Neuronal stem cell (in vitro differentiated cells): ENCODE measurements around the gene CNGA4.

Experiments
- DNase-seq: peaks from one replicate; pipeline ENCODE4 v3.0.0-alpha.2; 2013; ENCODE audit warnings: low spot score
- H2AFZ ChIP-seq: one replicate; pipeline ENCODE4 v1.6.1; 2013; ENCODE audit warnings: mild to moderate bottlenecking, low read length, inconsistent platforms
- H2AK5ac ChIP-seq: 2 replicates; pipeline ENCODE4 v1.6.1; 2013; ENCODE audit warnings: low read depth, mild to moderate bottlenecking, inconsistent platforms, low read length, moderate library complexity, mixed read lengths
- H2BK120ac ChIP-seq: 2 replicates; pipeline ENCODE4 v1.6.1; 2013; ENCODE audit warnings: low read depth, mild to moderate bottlenecking, inconsistent platforms, low read length, moderate library complexity, mixed read lengths
- H2BK12ac ChIP-seq: one replicate; pipeline ENCODE4 v1.6.1; 2013; ENCODE audit warnings: low read length, inconsistent platforms
- H2BK15ac ChIP-seq: 2 replicates; pipeline ENCODE4 v1.6.1; 2013; ENCODE audit warnings: mild to moderate bottlenecking, low read length, inconsistent platforms, mixed read lengths
- H2BK5ac ChIP-seq: one replicate; pipeline ENCODE4 v1.6.1; 2013; ENCODE audit warnings: inconsistent platforms, mild to moderate bottlenecking, low read length, moderate library complexity
- H3K14ac ChIP-seq: one replicate; pipeline ENCODE4 v1.6.1; 2013; ENCODE audit warnings: low read length, inconsistent platforms
- H3K18ac ChIP-seq: 2 replicates; pipeline ENCODE4 v1.6.1; 2013; ENCODE audit warnings: low read length, inconsistent platforms
- H3K23ac ChIP-seq: 2 replicates; pipeline ENCODE4 v1.6.1; 2013; ENCODE audit warnings: low read depth, mild to moderate bottlenecking, mixed read lengths, low read length, inconsistent platforms; ENCODE audit not compliant: poor library complexity
- H3K27ac ChIP-seq: replicated peaks from 3 replicates; pipeline ENCODE4 v1.5.1; 2013; ENCODE audit warnings: low read length, inconsistent platforms
- H3K27me3 ChIP-seq, 3 experiments: 2 replicates each; pipeline ENCODE4 v1.6.1; 2013; ENCODE audit warnings: low read length in 3 of 3, mild to moderate bottlenecking in 2 of 3, inconsistent platforms in 1 of 3, low read depth in 1 of 3, mixed read lengths in 1 of 3, moderate library complexity in 1 of 3; ENCODE audit not compliant: control insufficient read depth in 3 of 3, insufficient read depth in 3 of 3
- H3K36me3 ChIP-seq, 2 donors: replicated peaks in 1 of 2; 2 replicates each; pipeline ENCODE4 v1.6.1; 2013; ENCODE audit warnings: low read length in 2 of 2; ENCODE audit not compliant: control insufficient read depth in 2 of 2, insufficient read depth in 2 of 2
- H3K4ac ChIP-seq: 2 replicates; pipeline ENCODE4 v1.6.1; 2013; ENCODE audit warnings: inconsistent platforms, mild to moderate bottlenecking, low read length, moderate library complexity
- H3K4me1 ChIP-seq, 2 donors: 1 replicate in 1 of 2; 2 replicates in 1 of 2; pipeline ENCODE4 v1.6.1; 2013; ENCODE audit warnings: low read length in 2 of 2, low read depth in 1 of 2; ENCODE audit not compliant: control insufficient read depth in 2 of 2, insufficient read depth in 1 of 2
- H3K4me2 ChIP-seq: one replicate; pipeline ENCODE4 v1.6.1; 2013; ENCODE audit warnings: mild to moderate bottlenecking, low read length, inconsistent platforms; ENCODE audit not compliant: insufficient read depth, poor library complexity, severe bottlenecking
- H3K4me3 ChIP-seq, 2 donors: 2 replicates each; pipeline ENCODE4 v1.5.1; 2013; ENCODE audit warnings: low read length in 2 of 2, mild to moderate bottlenecking in 2 of 2, inconsistent platforms in 1 of 2, moderate library complexity in 1 of 2
- H3K79me1 ChIP-seq: one replicate; pipeline ENCODE4 v1.6.1; 2013; ENCODE audit warnings: low read depth, mild to moderate bottlenecking, inconsistent platforms, low read length, moderate library complexity
- H3K9ac ChIP-seq: one replicate; pipeline ENCODE4 v1.6.1; 2013; ENCODE audit warnings: mild to moderate bottlenecking, low read depth, low read length, inconsistent platforms; ENCODE audit not compliant: poor library complexity
- H3K9me3 ChIP-seq, 2 donors: replicated peaks in 1 of 2; 2 replicates each; pipeline versions ENCODE3 to v1.6.1; 2013; ENCODE audit warnings: low read length in 2 of 2, mild to moderate bottlenecking in 2 of 2, inconsistent platforms in 1 of 2, low read depth in 1 of 2, mixed read lengths in 1 of 2, moderate library complexity in 1 of 2; ENCODE audit not compliant: control insufficient read depth in 2 of 2, insufficient read depth in 1 of 2
- H4K8ac ChIP-seq: one replicate; pipeline ENCODE4 v1.6.1; 2013; ENCODE audit warnings: low read depth, mild to moderate bottlenecking, inconsistent platforms, low read length, moderate library complexity
- H4K91ac ChIP-seq: one replicate; pipeline ENCODE4 v1.6.1; 2013; ENCODE audit warnings: low read length, low read depth, mild to moderate bottlenecking, inconsistent platforms; ENCODE audit not compliant: poor library complexity
- WGBS, 2 donors: extraction: QIAGEN DNeasy Blood & Tissue Kit; methylation state at CpG; one replicate each; pipeline ENCODE4 v1.1.7; 2013; ENCODE audit warnings: missing lambda C conversion rate in 2 of 2, mixed read lengths in 1 of 2; ENCODE audit not compliant: insufficient read length in 2 of 2, insufficient replicate concordance in 1 of 2; ENCODE audit errors: extremely low coverage in 2 of 2; 5-methylcytosine and 5-hydroxymethylcytosine counted together

Gene CNGA4

DNA sequence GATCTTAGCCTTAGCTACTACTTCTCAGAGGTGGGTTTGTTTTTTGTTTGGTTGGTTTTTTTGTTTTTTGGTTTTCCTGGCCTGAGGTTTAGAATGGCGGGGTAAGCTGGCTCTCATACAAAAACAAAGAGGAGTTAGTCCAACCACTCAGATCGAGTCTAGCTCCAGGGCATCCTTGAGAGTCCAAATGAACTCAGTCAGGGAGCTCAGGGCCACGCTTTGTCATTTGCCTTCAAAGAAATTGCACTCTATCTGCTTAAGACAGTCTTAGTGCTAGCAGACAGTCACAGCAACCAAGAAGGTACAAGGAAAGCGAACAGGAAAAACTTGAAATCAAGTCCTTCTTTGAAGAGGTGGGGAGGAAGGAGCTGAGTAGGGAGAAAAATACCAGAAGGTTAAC, 22.4 kb upstream of the CNGA4 start:
- Histone ChIP-seq H3K4ac (no peak overlapping the region), H3K4me1 (peaks cover 0 to 1% of the 10 kb centered on the region in 2 donors), H3K14ac (no peak overlapping the region), H3K79me1 (no peaks in the 10 kb centered on the region), H2BK5ac (no peak overlapping the region), H2AFZ (no peak overlapping the region), H3K4me2 (no peak overlapping the region), H4K91ac (no peak overlapping the region), H3K9ac (no peak overlapping the region), H3K18ac (no peak overlapping the region), H2BK12ac (no peak overlapping the region), H3K4me3 (no peak overlapping the region), H3K23ac (no peak overlapping the region), H3K9me3 (no peaks in the 10 kb centered on the region), H3K27me3 (no peaks in the 10 kb centered on the region), H2AK5ac (no peak overlapping the region), H2BK120ac (no peak overlapping the region), H3K27ac (no peak overlapping the region), H2BK15ac (no peak overlapping the region), H3K36me3 (peaks cover 25 to 96% of the 10 kb centered on the region in 2 donors), H4K8ac (no peak overlapping the region)
- WGBS, 2 donors: no CpG with 5 or more reads among the region's 4 CpGs
- DNase-seq: no peak

DNA sequence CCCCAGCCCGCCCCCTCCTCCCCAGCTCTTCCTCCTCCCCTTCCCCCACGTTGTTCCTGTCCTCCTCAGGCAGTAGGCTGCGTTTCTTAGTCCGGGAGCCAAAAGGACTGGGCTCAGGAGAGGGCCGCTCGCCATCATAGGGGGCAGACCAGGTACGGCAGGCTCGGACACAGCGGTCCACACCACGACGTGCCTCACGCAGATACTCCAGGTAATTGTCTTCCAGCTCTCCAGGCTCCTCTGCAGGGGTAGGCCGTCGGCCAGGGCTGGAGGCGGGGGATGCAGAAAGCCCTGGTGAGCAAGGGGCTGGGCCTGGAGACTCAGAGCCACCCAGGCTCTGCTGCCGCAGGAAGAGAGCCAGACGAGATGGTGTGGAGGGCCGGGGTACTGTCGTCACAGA, 21.2 kb upstream of the CNGA4 start:
- Histone ChIP-seq H3K36me3 (peaks cover 31 to 96% of the 10 kb centered on the region in 2 donors), H2BK5ac (no peak overlapping the region), H3K79me1 (peaks cover 2% of the 10 kb centered on the region), H3K4me2 (no peak overlapping the region), H3K4me1 (peaks cover 0 to 1% of the 10 kb centered on the region in 2 donors), H4K91ac (no peak overlapping the region), H3K4ac (no peak overlapping the region), H2AK5ac (no peak overlapping the region), H3K23ac (no peak overlapping the region), H3K18ac (no peak overlapping the region), H3K14ac (no peak overlapping the region), H3K4me3 (no peak overlapping the region), H3K27ac (no peak overlapping the region), H3K9ac (no peak overlapping the region), H3K9me3 (no peaks in the 10 kb centered on the region), H2BK120ac (no peak overlapping the region), H4K8ac (no peak overlapping the region), H2BK12ac (no peak overlapping the region), H2AFZ (no peak overlapping the region), H2BK15ac (no peak overlapping the region), H3K27me3 (no peaks in the 10 kb centered on the region)
- no CpG with 5 or more reads among the region's 19 CpGs for WGBS, 2 donors
- no peak for DNase-seq

DNA sequence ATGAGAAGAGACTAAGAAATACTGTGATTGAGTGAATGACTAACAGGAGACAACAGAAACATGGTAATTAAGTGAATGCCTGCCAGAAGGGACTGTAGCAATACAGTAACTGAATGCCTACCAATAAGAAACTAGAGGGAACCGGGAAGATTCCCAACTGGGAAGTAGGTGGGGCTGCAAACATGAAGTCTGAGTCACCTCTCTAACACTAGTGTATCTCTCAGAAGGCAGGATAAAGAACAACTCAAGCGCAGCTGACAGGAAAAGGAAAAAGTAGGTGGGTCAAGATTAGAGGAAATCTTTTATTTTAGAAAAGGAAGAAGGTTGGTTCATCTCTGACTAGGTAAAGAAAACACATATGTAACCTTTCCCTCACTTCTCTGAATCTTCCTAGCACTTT, 19.5 kb upstream of the CNGA4 start:
- Histone ChIP-seq H3K27me3 (no peaks in the 10 kb centered on the region), H3K4ac (no peak overlapping the region), H3K79me1 (peaks cover 6% of the 10 kb centered on the region), H4K8ac (no peak overlapping the region), H3K4me3 (no peak overlapping the region), H2BK5ac (no peak overlapping the region), H3K9me3 (no peaks in the 10 kb centered on the region), H2BK12ac (no peak overlapping the region), H3K4me2 (no peak overlapping the region), H4K91ac (no peak overlapping the region), H2BK15ac (no peak overlapping the region), H3K36me3 (peaks cover 36 to 96% of the 10 kb centered on the region in 2 donors), H3K14ac (no peak overlapping the region), H3K4me1 (peaks cover 0 to 1% of the 10 kb centered on the region in 2 donors), H2AFZ (no peak overlapping the region), H3K27ac (no peak overlapping the region), H2AK5ac (no peak overlapping the region), H3K18ac (no peak overlapping the region), H3K23ac (no peak overlapping the region), H2BK120ac (no peak overlapping the region), H3K9ac (no peak overlapping the region)
- WGBS, 2 donors: no CpG with 5 or more reads among the region's 2 CpGs
- DNase-seq: no peak

DNA sequence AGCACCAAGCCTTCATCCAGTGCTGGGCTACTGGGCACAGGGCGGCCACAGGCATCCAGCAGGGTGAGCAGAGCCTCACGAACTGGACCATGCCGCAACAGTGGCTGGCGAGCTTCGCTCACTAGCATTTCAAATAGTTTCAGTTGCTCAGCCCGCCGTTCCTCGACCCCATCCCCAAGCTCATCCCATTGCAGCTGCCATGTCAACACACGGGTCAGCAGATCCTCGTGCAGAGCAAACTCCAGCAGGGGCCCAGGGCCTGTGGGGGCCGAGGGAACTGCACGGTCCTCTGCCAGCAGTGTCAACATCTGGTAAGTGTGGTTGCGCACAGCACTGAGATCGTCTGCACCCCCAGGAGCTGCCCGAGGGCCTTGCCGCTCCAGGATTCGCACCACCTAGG, 15.0 kb upstream of the CNGA4 start:
- Histone ChIP-seq H3K36me3 (peaks cover 22 to 59% of the 10 kb centered on the region in 2 donors), H4K8ac (no peak overlapping the region), H3K4ac (no peak overlapping the region), H2BK5ac (no peak overlapping the region), H3K27ac (no peak overlapping the region), H3K79me1 (peaks cover 6% of the 10 kb centered on the region), H2BK12ac (no peak overlapping the region), H4K91ac (no peak overlapping the region), H3K4me3 (no peak overlapping the region), H3K14ac (no peak overlapping the region), H3K18ac (no peak overlapping the region), H2BK15ac (no peak overlapping the region), H3K9me3 (no peaks in the 10 kb centered on the region), H2AFZ (no peak overlapping the region), H2AK5ac (no peak overlapping the region), H3K9ac (peak overlapping the region; percentile 47), H3K4me2 (no peak overlapping the region), H3K4me1 (no peaks in the 10 kb centered on the region), H3K27me3 (no peaks in the 10 kb centered on the region), H2BK120ac (no peak overlapping the region), H3K23ac (no peak overlapping the region)
- no CpG with 5 or more reads among the region's 17 CpGs for WGBS, 2 donors
- DNase-seq: no peak
